Measurements from ENCODE around the gene UBASH3B. TPM values are rescaled to one million over a fixed set of nuclear protein-coding genes. Genes with fewer than 3 reads are reported as not detected.
A peak's percentile ranks its signal among the peaks of the same experiment; 100 is the strongest.
"Not testable (repeated sequence)": the region's sequence is repeated elsewhere in the genome, so short reads cannot be mapped to it uniquely, and the experiment has no call there.

The UBASH3B gene
- polyA plus RNA-seq, 4 donors: 0.89 to 2.1 (median 1.0) TPM

GRCh38 chr11:122823564-122823963 is 168.0 kb downstream of the UBASH3B start:
- Histone ChIP-seq H3K27ac (ENCODE audit: low read depth in 1 of 3, low read length in 2 of 3) (no peak overlapping the region), H3K9me3 (ENCODE audit: control insufficient read depth in 2 of 2, insufficient read depth in 1 of 2, low read depth in 1 of 2, low read length in 1 of 2) (peaks cover 0 to 18% of the 10 kb centered on the region in 2 donors), H3K4me3 (ENCODE audit: low read depth in 1 of 3, low read length in 3 of 3) (no peak overlapping the region), H3K36me3 (ENCODE audit: control insufficient read depth in 3 of 3, insufficient read depth in 2 of 3, low read depth in 1 of 3, low read length in 3 of 3) (no peaks in the 10 kb centered on the region), H3K4me1 (ENCODE audit: control insufficient read depth in 3 of 3, insufficient read depth in 2 of 3, low read depth in 1 of 3, low read length in 2 of 3) (no peaks in the 10 kb centered on the region), H3K27me3 (ENCODE audit: control insufficient read depth in 3 of 3, insufficient read depth in 3 of 3, low read length in 3 of 3) (peaks cover 0 to 2% (median 0%) of the 10 kb centered on the region in 3 donors)
- DNase-seq (no peak), FAIRE-seq (no peak)
- 77 to 88% (median 88%) methylated on average over 4 of the region's 4 CpGs for WGBS, 3 donors

- H3K4me1 ChIP-seq (ENCODE audit: control insufficient read depth in 3 of 3, insufficient read depth in 2 of 3, low read depth in 1 of 3, low read length in 2 of 3); H3K4me3 ChIP-seq (ENCODE audit: low read depth in 1 of 3, low read length in 3 of 3); H3K36me3 ChIP-seq (ENCODE audit: control insufficient read depth in 3 of 3, insufficient read depth in 2 of 3, low read depth in 1 of 3, low read length in 3 of 3); H3K27ac ChIP-seq (ENCODE audit: low read depth in 1 of 3, low read length in 2 of 3); H3K9me3 ChIP-seq (ENCODE audit: control insufficient read depth in 2 of 2, insufficient read depth in 1 of 2, low read depth in 1 of 2, low read length in 1 of 2); DNase-seq; H3K27me3 ChIP-seq (ENCODE audit: control insufficient read depth in 3 of 3, insufficient read depth in 3 of 3, low read length in 3 of 3); FAIRE-seq: not testable (repeated sequence)
- 92 to 96% (median 94%) methylated on average over 6 of the region's 6 CpGs for WGBS, 3 donors
Measured at GRCh38 chr11:122829371-122829770, 173.8 kb downstream of the UBASH3B start.

GRCh38 chr11:122832297-122832696 is 176.8 kb downstream of the UBASH3B start:
- FAIRE-seq: not testable (repeated sequence)

GRCh38 chr11:122832721-122833470 is 177.4 kb downstream of the UBASH3B start:
- DNase-seq: no peak

More at GRCh38 chr11:122832297-122832696, 176.8 kb downstream of the UBASH3B start:
- H3K4me1 ChIP-seq (ENCODE audit: control insufficient read depth in 3 of 3, insufficient read depth in 2 of 3, low read depth in 1 of 3, low read length in 2 of 3); DNase-seq; H3K4me3 ChIP-seq (ENCODE audit: low read depth in 1 of 3, low read length in 3 of 3); H3K9me3 ChIP-seq (ENCODE audit: control insufficient read depth in 2 of 2, insufficient read depth in 1 of 2, low read depth in 1 of 2, low read length in 1 of 2); H3K27ac ChIP-seq (ENCODE audit: low read depth in 1 of 3, low read length in 2 of 3); H3K27me3 ChIP-seq (ENCODE audit: control insufficient read depth in 3 of 3, insufficient read depth in 3 of 3, low read length in 3 of 3); H3K36me3 ChIP-seq (ENCODE audit: control insufficient read depth in 3 of 3, insufficient read depth in 2 of 3, low read depth in 1 of 3, low read length in 3 of 3): not testable (repeated sequence)
- WGBS, 3 donors: 75 to 88% (median 80%) methylated on average over 4 of the region's 4 CpGs

GRCh38 chr11:122833846-122834464 is 178.4 kb downstream of the UBASH3B start:
- H3K4me1 ChIP-seq (ENCODE audit: control insufficient read depth in 3 of 3, insufficient read depth in 2 of 3, low read depth in 1 of 3, low read length in 2 of 3): no peaks in the 10 kb centered on the region
- H3K4me3 ChIP-seq (ENCODE audit: low read depth in 1 of 3, low read length in 3 of 3): no peak overlapping the region
- FAIRE-seq (no peak), DNase-seq (no peak)
- 69 to 79% (median 74%) methylated on average over 7 of the region's 7 CpGs for WGBS, 3 donors
- H3K27ac ChIP-seq (ENCODE audit: low read depth in 1 of 3, low read length in 2 of 3): no peak overlapping the region
- H3K9me3 ChIP-seq (ENCODE audit: control insufficient read depth in 2 of 2, insufficient read depth in 1 of 2, low read depth in 1 of 2, low read length in 1 of 2): no peaks in the 10 kb centered on the region
- H3K27me3 ChIP-seq (ENCODE audit: control insufficient read depth in 3 of 3, insufficient read depth in 3 of 3, low read length in 3 of 3): no peaks in the 10 kb centered on the region
- H3K36me3 ChIP-seq (ENCODE audit: control insufficient read depth in 3 of 3, insufficient read depth in 2 of 3, low read depth in 1 of 3, low read length in 3 of 3): no peaks in the 10 kb centered on the region

More at GRCh38 chr11:122832721-122833470, 177.4 kb downstream of the UBASH3B start:
- Histone ChIP-seq H3K36me3 (ENCODE audit: control insufficient read depth in 3 of 3, insufficient read depth in 2 of 3, low read depth in 1 of 3, low read length in 3 of 3) (no peaks in the 10 kb centered on the region), H3K4me1 (ENCODE audit: control insufficient read depth in 3 of 3, insufficient read depth in 2 of 3, low read depth in 1 of 3, low read length in 2 of 3) (no peaks in the 10 kb centered on the region), H3K9me3 (ENCODE audit: control insufficient read depth in 2 of 2, insufficient read depth in 1 of 2, low read depth in 1 of 2, low read length in 1 of 2) (no peaks in the 10 kb centered on the region), H3K27me3 (ENCODE audit: control insufficient read depth in 3 of 3, insufficient read depth in 3 of 3, low read length in 3 of 3) (no peaks in the 10 kb centered on the region), H3K4me3 (ENCODE audit: low read depth in 1 of 3, low read length in 3 of 3) (no peak overlapping the region), H3K27ac (ENCODE audit: low read depth in 1 of 3, low read length in 2 of 3) (no peak overlapping the region)
- no peak for FAIRE-seq
- whole genome bisulfite sequencing, 3 donors: 29 to 43% (median 34%) methylated on average over 6 of the region's 6 CpGs

- Histone ChIP-seq H3K27me3 (ENCODE audit: control insufficient read depth in 3 of 3, insufficient read depth in 3 of 3, low read length in 3 of 3) (no peaks in the 10 kb centered on the region), H3K4me3 (ENCODE audit: low read depth in 1 of 3, low read length in 3 of 3) (no peak overlapping the region), H3K36me3 (ENCODE audit: control insufficient read depth in 3 of 3, insufficient read depth in 2 of 3, low read depth in 1 of 3, low read length in 3 of 3) (no peaks in the 10 kb centered on the region), H3K4me1 (ENCODE audit: control insufficient read depth in 3 of 3, insufficient read depth in 2 of 3, low read depth in 1 of 3, low read length in 2 of 3) (no peaks in the 10 kb centered on the region), H3K9me3 (ENCODE audit: control insufficient read depth in 2 of 2, insufficient read depth in 1 of 2, low read depth in 1 of 2, low read length in 1 of 2) (no peaks in the 10 kb centered on the region), H3K27ac (ENCODE audit: low read depth in 1 of 3, low read length in 2 of 3) (no peak overlapping the region)
- DNase-seq: no peak
- FAIRE-seq: no peak
Measured at GRCh38 chr11:122836916-122837315, 181.4 kb downstream of the UBASH3B start.

GRCh38 chr11:122837528-122838346 is 182.2 kb downstream of the UBASH3B start:
- no peak overlapping the region for H3K4me3 ChIP-seq (ENCODE audit: low read depth in 1 of 3, low read length in 3 of 3)
- DNase-seq: no peak
- H3K36me3 ChIP-seq (ENCODE audit: control insufficient read depth in 3 of 3, insufficient read depth in 2 of 3, low read depth in 1 of 3, low read length in 3 of 3): no peaks in the 10 kb centered on the region
- no peak overlapping the region for H3K27ac ChIP-seq (ENCODE audit: low read depth in 1 of 3, low read length in 2 of 3)
- FAIRE-seq: no peak
- no peaks in the 10 kb centered on the region for H3K4me1 ChIP-seq (ENCODE audit: control insufficient read depth in 3 of 3, insufficient read depth in 2 of 3, low read depth in 1 of 3, low read length in 2 of 3)
- no peaks in the 10 kb centered on the region for H3K27me3 ChIP-seq (ENCODE audit: control insufficient read depth in 3 of 3, insufficient read depth in 3 of 3, low read length in 3 of 3)
- 87 to 91% (median 90%) methylated on average over 4 of the region's 4 CpGs for WGBS, 3 donors
- no peaks in the 10 kb centered on the region for H3K9me3 ChIP-seq (ENCODE audit: control insufficient read depth in 2 of 2, insufficient read depth in 1 of 2, low read depth in 1 of 2, low read length in 1 of 2)

- 29 to 45% (median 33%) methylated on average over 10 of the region's 10 CpGs for WGBS, 3 donors
- peak overlapping the region; percentile 12 to 60 (median 41) for H3K27ac ChIP-seq (ENCODE audit: low read depth in 1 of 3, low read length in 2 of 3)
- no peaks in the 10 kb centered on the region for H3K9me3 ChIP-seq (ENCODE audit: control insufficient read depth in 2 of 2, insufficient read depth in 1 of 2, low read depth in 1 of 2, low read length in 1 of 2)
- no peaks in the 10 kb centered on the region for H3K36me3 ChIP-seq (ENCODE audit: control insufficient read depth in 3 of 3, insufficient read depth in 2 of 3, low read depth in 1 of 3, low read length in 3 of 3)
- no peaks in the 10 kb centered on the region for H3K27me3 ChIP-seq (ENCODE audit: control insufficient read depth in 3 of 3, insufficient read depth in 3 of 3, low read length in 3 of 3)
- no peaks in the 10 kb centered on the region for H3K4me1 ChIP-seq (ENCODE audit: control insufficient read depth in 3 of 3, insufficient read depth in 2 of 3, low read depth in 1 of 3, low read length in 2 of 3)
- no peak overlapping the region for H3K4me3 ChIP-seq (ENCODE audit: low read depth in 1 of 3, low read length in 3 of 3)
- DNase-seq (peak; percentile 9 to 59), FAIRE-seq (no peak)
Measured at GRCh38 chr11:122843281-122844141, 188.0 kb downstream of the UBASH3B start.
